ENCODE measurements around the gene OSBPL1A. TPM values are rescaled to one million over a fixed set of nuclear protein-coding genes. Genes with fewer than 3 reads are reported as not detected.
A peak's percentile ranks its signal among the peaks of the same experiment; 100 is the strongest.

The OSBPL1A gene
- total and polyA plus RNA-seq, 2 experiments from 2014 or later = 23.1 to 33.3 TPM

- H3K27me3 ChIP-seq = peaks cover 31% of the 10 kb centered on the region
- peak overlapping the region; percentile 93 for H3K27ac ChIP-seq
- peak overlapping the region; percentile 49 for H3K4me3 ChIP-seq
- H3K4me1 ChIP-seq (ENCODE audit: low read depth) = peaks cover 9% of the 10 kb centered on the region
- TF ChIP-seq, protein P1, sequence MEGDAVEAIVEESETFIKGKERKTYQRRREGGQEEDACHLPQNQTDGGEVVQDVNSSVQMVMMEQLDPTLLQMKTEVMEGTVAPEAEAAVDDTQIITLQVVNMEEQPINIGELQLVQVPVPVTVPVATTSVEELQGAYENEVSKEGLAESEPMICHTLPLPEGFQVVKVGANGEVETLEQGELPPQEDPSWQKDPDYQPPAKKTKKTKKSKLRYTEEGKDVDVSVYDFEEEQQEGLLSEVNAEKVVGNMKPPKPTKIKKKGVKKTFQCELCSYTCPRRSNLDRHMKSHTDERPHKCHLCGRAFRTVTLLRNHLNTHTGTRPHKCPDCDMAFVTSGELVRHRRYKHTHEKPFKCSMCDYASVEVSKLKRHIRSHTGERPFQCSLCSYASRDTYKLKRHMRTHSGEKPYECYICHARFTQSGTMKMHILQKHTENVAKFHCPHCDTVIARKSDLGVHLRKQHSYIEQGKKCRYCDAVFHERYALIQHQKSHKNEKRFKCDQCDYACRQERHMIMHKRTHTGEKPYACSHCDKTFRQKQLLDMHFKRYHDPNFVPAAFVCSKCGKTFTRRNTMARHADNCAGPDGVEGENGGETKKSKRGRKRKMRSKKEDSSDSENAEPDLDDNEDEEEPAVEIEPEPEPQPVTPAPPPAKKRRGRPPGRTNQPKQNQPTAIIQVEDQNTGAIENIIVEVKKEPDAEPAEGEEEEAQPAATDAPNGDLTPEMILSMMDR (IDR thresholded peaks at IDR 0.05; ENCODE audit: low read depth, low read length) = no peak
- no peak for DNase-seq (ENCODE audit: low read depth in 1 of 2, low spot score in 1 of 2)
- no peaks in the 10 kb centered on the region for H3K9me3 ChIP-seq (ENCODE audit: low read depth)
- H3K36me3 ChIP-seq = no peaks in the 10 kb centered on the region
Measured at GRCh38 chr18:24426073-24426397, 28.4 kb upstream of the OSBPL1A start.

DNA sequence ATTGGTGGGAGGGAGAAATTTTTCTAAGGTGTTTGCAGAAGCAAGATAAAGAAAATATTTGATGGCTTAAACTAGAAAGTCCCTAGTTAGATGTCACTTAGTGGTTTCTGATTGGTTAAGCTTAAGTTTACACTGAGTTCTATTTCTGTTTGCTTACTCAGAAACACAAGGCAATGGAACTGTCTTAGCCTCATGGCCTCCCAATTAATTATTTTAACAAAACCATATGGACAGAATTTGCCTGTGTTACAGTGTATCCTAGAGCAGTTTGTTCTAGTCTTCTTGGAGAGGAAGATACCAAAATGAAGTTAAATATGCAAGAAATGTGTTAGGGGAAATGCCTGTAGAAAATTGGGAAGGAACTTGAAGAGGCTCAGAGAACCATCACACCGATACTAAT is 24.2 kb upstream of the OSBPL1A start:
- peaks cover 31% of the 10 kb centered on the region for H3K27me3 ChIP-seq
- no peaks in the 10 kb centered on the region for H3K36me3 ChIP-seq
- no peak for DNase-seq (ENCODE audit: low read depth in 1 of 2, low spot score in 1 of 2)
- no peak overlapping the region for H3K4me3 ChIP-seq
- H3K27ac ChIP-seq = no peak overlapping the region
- TF ChIP-seq, protein P1 (IDR thresholded peaks at IDR 0.05; ENCODE audit: low read depth, low read length) = no peak
- no peaks in the 10 kb centered on the region for H3K4me1 ChIP-seq (ENCODE audit: low read depth)
- no peaks in the 10 kb centered on the region for H3K9me3 ChIP-seq (ENCODE audit: low read depth)

DNA sequence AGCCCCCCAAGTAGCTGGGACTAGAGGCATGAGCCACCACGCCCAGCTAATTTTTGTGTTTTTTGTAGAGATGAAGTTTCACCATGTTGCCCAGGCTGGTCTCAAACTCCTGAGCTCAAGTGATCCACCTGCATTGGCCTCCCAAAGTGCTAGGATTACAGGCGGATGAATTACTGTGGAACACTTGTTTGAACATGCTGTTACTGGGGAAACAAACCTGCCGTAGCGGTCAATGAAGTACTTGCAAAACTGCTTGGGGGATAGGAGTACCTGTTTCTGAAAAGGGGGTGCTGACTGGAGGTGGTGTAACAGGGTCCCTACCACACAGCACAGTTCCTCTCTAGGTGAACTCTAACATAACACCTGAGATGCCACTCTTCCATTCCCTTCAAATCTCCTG is 22.9 kb upstream of the OSBPL1A start:
- Histone ChIP-seq H3K27ac (no peak overlapping the region), H3K9me3 (ENCODE audit: low read depth) (no peaks in the 10 kb centered on the region), H3K4me3 (no peak overlapping the region), H3K27me3 (peaks cover 31% of the 10 kb centered on the region), H3K4me1 (ENCODE audit: low read depth) (no peaks in the 10 kb centered on the region), H3K36me3 (no peaks in the 10 kb centered on the region)
- DNase-seq (ENCODE audit: low read depth in 1 of 2, low spot score in 1 of 2) = no peak
- TF ChIP-seq, protein P1 (IDR thresholded peaks at IDR 0.05; ENCODE audit: low read depth, low read length) = no peak

DNA sequence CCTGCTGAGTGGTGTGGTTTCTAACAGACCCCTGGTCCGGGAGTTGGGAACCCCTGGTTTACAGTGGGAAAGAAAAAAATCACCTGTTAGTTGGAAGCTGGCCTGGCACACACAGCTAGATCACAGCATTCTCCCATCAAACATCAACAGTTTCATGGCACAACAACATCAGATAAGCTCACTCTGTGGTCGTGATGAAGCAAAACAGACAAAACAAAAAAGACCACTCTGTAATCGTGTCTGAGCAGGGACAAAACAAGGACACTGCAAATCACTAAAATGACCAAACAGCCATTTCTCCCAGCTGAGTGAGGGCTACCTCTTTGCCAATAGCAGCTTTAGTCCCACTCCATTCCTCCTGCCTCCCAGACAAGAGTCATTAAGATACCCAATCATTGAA is 19.9 kb upstream of the OSBPL1A start:
- Histone ChIP-seq H3K4me3 (no peak overlapping the region), H3K4me1 (ENCODE audit: low read depth) (no peaks in the 10 kb centered on the region), H3K36me3 (no peaks in the 10 kb centered on the region), H3K27ac (no peak overlapping the region), H3K27me3 (peaks cover 7% of the 10 kb centered on the region), H3K9me3 (ENCODE audit: low read depth) (no peaks in the 10 kb centered on the region)
- TF ChIP-seq, protein P1 (IDR thresholded peaks at IDR 0.05; ENCODE audit: low read depth, low read length) = no peak
- no peak for DNase-seq (ENCODE audit: low read depth in 1 of 2, low spot score in 1 of 2)

- Histone ChIP-seq H3K4me1 (ENCODE audit: low read depth) (no peaks in the 10 kb centered on the region), H3K27me3 (no peaks in the 10 kb centered on the region), H3K9me3 (ENCODE audit: low read depth) (no peaks in the 10 kb centered on the region), H3K4me3 (no peak overlapping the region), H3K27ac (no peak overlapping the region), H3K36me3 (no peaks in the 10 kb centered on the region)
- TF ChIP-seq, protein P1 (IDR thresholded peaks at IDR 0.05; ENCODE audit: low read depth, low read length) = no peak
- DNase-seq (ENCODE audit: low read depth in 1 of 2, low spot score in 1 of 2) = peak in 1 of 2 donors; percentile 28
Measured at GRCh38 chr18:24414349-24415003, 16.9 kb upstream of the OSBPL1A start.
